ENCODE results near the gene TET1. TPM values are rescaled to one million over a fixed set of nuclear protein-coding genes. Genes with fewer than 3 reads are reported as not detected.
"Not testable (repeated sequence)": the region's sequence is repeated elsewhere in the genome, so short reads cannot be mapped to it uniquely, and the experiment has no call there.

Gene TET1
- total RNA-seq, 4 donors from 2014 or later: 7.5 to 12.9 (median 10.9) TPM

- H3K27me3 ChIP-seq: no peaks in the 10 kb centered on the region
- 93 to 95% methylated on average over 14 of the region's 14 CpGs for WGBS, 2 donors
- no peak overlapping the region for H3K27ac ChIP-seq
- H3K4me3 ChIP-seq: no peak overlapping the region
- H3K9me3 ChIP-seq: no peaks in the 10 kb centered on the region
- H3K36me3 ChIP-seq: peaks cover 0 to 62% (median 4%) of the 10 kb centered on the region in 3 donors
- no peak for DNase-seq (ENCODE audit: low spot score in 2 of 2)
- peaks cover 0 to 11% (median 7%) of the 10 kb centered on the region in 4 donors for H3K4me1 ChIP-seq
- no peak for TF ChIP-seq POLR2A (IDR thresholded peaks at IDR 0.05)
- no peak for TF ChIP-seq EP300 (IDR thresholded peaks at IDR 0.05)
- TF ChIP-seq CTCF (IDR thresholded peaks at IDR 0.05): no peak
Observed at GRCh38 chr10:68725016-68725415, 164.9 kb downstream of the TET1 start.

DNA sequence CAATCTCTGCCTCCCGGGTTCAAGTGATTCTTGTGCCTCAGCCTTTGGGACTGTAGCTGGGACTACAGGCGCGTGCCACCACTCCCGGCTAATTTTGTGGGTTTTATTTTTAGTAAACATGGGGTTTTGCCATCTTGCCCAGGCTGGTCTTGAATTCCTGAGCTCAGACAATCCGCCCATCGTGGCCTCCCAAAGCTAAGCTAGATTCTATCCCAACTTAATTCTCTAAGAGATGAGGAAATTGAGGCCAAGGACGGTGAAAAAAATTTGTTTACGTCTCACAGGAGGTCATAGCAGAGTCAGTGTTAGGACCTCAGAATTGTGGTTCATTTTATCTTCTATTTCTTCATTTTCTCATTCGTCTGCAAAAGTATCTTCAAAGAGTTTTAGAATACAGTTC lies 167.0 kb downstream of the TET1 start:
- no peak for DNase-seq (ENCODE audit: low spot score in 2 of 2)
- H3K9me3 ChIP-seq: no peaks in the 10 kb centered on the region
- H3K4me1 ChIP-seq: peaks cover 0 to 9% (median 6%) of the 10 kb centered on the region in 4 donors
- H3K36me3 ChIP-seq: peaks cover 0 to 82% (median 4%) of the 10 kb centered on the region in 3 donors
- TF ChIP-seq POLR2A (IDR thresholded peaks at IDR 0.05) (no peak), EP300 (IDR thresholded peaks at IDR 0.05) (no peak), CTCF (IDR thresholded peaks at IDR 0.05) (no peak)
- H3K4me3 ChIP-seq: no peak overlapping the region
- H3K27me3 ChIP-seq: no peaks in the 10 kb centered on the region
- WGBS, 2 donors: 88% methylated on average over 9 of the region's 9 CpGs
- H3K27ac ChIP-seq: no peak overlapping the region

- Histone ChIP-seq H3K27ac (no peak overlapping the region), H3K36me3 (peaks cover 0 to 93% (median 0%) of the 10 kb centered on the region in 3 donors), H3K27me3 (no peaks in the 10 kb centered on the region), H3K9me3 (no peaks in the 10 kb centered on the region), H3K4me3 (no peak overlapping the region), H3K4me1 (no peaks in the 10 kb centered on the region)
- WGBS, 2 donors: 92 to 94% methylated on average over 8 of the region's 8 CpGs
- TF ChIP-seq CTCF (IDR thresholded peaks at IDR 0.05) (no peak), POLR2A (IDR thresholded peaks at IDR 0.05) (no peak), EP300 (IDR thresholded peaks at IDR 0.05) (no peak)
- no peak for DNase-seq (ENCODE audit: low spot score in 2 of 2)
Observed at GRCh38 chr10:68732651-68733050, 172.5 kb downstream of the TET1 start.

DNA sequence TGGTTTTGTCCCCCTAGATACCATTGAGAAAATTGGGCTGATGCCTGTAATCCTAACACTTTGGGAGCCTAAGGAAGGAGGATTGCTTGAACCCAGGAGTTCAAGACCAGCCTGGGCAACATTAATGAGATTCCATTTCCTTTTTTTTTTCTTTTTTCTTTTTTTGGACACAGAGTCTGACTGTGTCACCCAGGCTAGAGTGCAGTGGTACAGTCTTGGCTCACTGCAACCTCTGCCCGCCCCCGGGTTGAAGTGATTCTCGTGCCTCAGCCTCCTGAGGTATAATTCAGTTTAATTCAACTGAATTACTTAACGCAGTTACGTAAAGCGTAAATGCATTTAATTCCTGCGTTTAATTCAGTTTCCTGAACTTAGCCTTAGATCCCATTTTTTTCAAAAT lies 174.2 kb downstream of the TET1 start:
- no peaks in the 10 kb centered on the region for H3K27me3 ChIP-seq
- no peak for DNase-seq (ENCODE audit: low spot score in 2 of 2)
- 86% methylated on average over 7 of the region's 7 CpGs for WGBS, 2 donors
- H3K27ac ChIP-seq: no peak overlapping the region
- no peaks in the 10 kb centered on the region for H3K4me1 ChIP-seq
- no peak for TF ChIP-seq CTCF (IDR thresholded peaks at IDR 0.05)
- H3K9me3 ChIP-seq: no peaks in the 10 kb centered on the region
- H3K4me3 ChIP-seq: no peak overlapping the region
- H3K36me3 ChIP-seq: peaks cover 0 to 98% (median 0%) of the 10 kb centered on the region in 3 donors

DNA sequence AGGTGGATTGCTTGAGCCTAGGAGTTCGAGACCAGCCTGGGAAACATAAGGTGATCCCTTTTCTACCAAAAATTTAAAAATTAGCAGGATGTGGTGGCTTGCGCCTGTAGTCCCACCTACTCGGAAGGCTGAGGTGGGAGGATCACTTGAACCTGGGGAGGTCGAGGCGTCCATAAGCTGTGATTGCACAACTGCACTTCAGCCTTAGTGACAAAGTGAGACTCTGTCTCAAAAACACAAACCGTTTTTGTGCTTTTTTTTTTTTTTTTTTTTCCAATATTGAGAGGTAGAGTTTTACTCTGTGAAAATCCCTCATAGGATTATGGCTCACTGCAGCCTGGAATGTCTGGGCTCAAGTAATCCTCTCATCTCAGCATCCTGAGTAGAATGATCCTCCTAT lies 175.0 kb downstream of the TET1 start:
- Histone ChIP-seq H3K36me3 (peaks cover 0 to 98% (median 0%) of the 10 kb centered on the region in 3 donors), H3K27ac (no peak overlapping the region), H3K27me3 (no peaks in the 10 kb centered on the region), H3K4me3 (no peak overlapping the region), H3K9me3 (no peaks in the 10 kb centered on the region), H3K4me1 (no peaks in the 10 kb centered on the region)
- TF ChIP-seq POLR2A (IDR thresholded peaks at IDR 0.05): no peak
- 73 to 87% methylated on average over 6 of the region's 6 CpGs for WGBS, 2 donors
- DNase-seq (ENCODE audit: low spot score in 2 of 2): no peak

GRCh38 chr10:68735739-68736138 lies 175.6 kb downstream of the TET1 start:
- H3K36me3 ChIP-seq: peaks cover 0 to 98% (median 0%) of the 10 kb centered on the region in 3 donors
- H3K27me3 ChIP-seq; H3K27ac ChIP-seq; H3K4me1 ChIP-seq; H3K4me3 ChIP-seq; H3K9me3 ChIP-seq; DNase-seq (ENCODE audit: low spot score in 2 of 2): not testable (repeated sequence)
- 83 to 95% methylated on average over 7 of the region's 7 CpGs for WGBS, 2 donors

GRCh38 chr10:68740676-68741075 lies 180.5 kb downstream of the TET1 start:
- H3K36me3 ChIP-seq: peaks cover 0 to 99% (median 12%) of the 10 kb centered on the region in 3 donors
- H3K9me3 ChIP-seq; H3K4me3 ChIP-seq; H3K27ac ChIP-seq; H3K27me3 ChIP-seq; DNase-seq (ENCODE audit: low spot score in 2 of 2); H3K4me1 ChIP-seq: not testable (repeated sequence)
- WGBS, 2 donors: 97 to 99% methylated on average over 5 of the region's 5 CpGs
